Panc1 (cell line): ENCODE results near the gene SRF. TPM values are rescaled to one million over a fixed set of nuclear protein-coding genes. Genes with fewer than 3 reads are reported as not detected.

Experiments
- ATAC-seq: fragments of 200-7000 bp; cut with Tn5 transposase; 2 replicates; pipeline ENCODE4 v1.9.1; 2020; ENCODE audit warnings: mild to moderate bottlenecking, moderate library complexity
- Bru-seq: library from RNA; stranded (reverse); fragments of 400-500 nt; gene quantifications from one replicate; lab custom pipeline; 2021; lab: Mats Ljungman, UMichigan
- BruChase-seq, 2 experiments: library from RNA; stranded (reverse); fragments of 400-500 nt; gene quantifications; one replicate each; lab custom pipeline; 2021; lab: Mats Ljungman, UMichigan
- BruUV-seq: library from RNA; stranded (reverse); fragments of 400-500 nt; replicated peaks from 2 replicates; lab custom pipeline; 2021; lab: Mats Ljungman, UMichigan
- CTCF ChIA-PET: fragments of 300-600 bp; sonication (Branson Sonifier 250); formaldehyde crosslinking; loops from one replicate; lab custom pipeline; 2022; ENCODE audit warnings: antibody characterized with exemption; lab: Charles Lee
- POLR2A ChIA-PET: fragments of 300-600 bp; sonication (Branson Sonifier 250); formaldehyde crosslinking; loops from one replicate; lab custom pipeline; 2022; ENCODE audit warnings: antibody characterized with exemption; lab: Charles Lee
- DNase-seq: peaks from one replicate; pipeline ENCODE4 v3.0.0-alpha.2; 2010; ENCODE audit warnings: low read depth, low spot score
- H3K27ac ChIP-seq: 2 replicates; pipeline ENCODE4 v1.5.1; 2011; ENCODE audit warnings: mild to moderate bottlenecking, low read length, inconsistent platforms
- H3K27me3 ChIP-seq: fragments of 200-500 bp; sonication (Bioruptor generic); 2 replicates; pipeline ENCODE4 v1.6.0; 2014; ENCODE audit warnings: low read length, inconsistent platforms; ENCODE audit not compliant: control insufficient read depth, insufficient read depth
- H3K36me3 ChIP-seq: fragments of 200-500 bp; sonication (Bioruptor generic); 2 replicates; pipeline ENCODE4 v1.5.1; 2014; ENCODE audit warnings: inconsistent platforms, mild to moderate bottlenecking, low read length, moderate library complexity; ENCODE audit not compliant: control insufficient read depth, insufficient read depth
- H3K4me1 ChIP-seq: 2 replicates; pipeline ENCODE4 v1.5.1; 2011; ENCODE audit warnings: inconsistent platforms, mild to moderate bottlenecking, low read length, moderate library complexity; ENCODE audit not compliant: control insufficient read depth, insufficient read depth
- H3K4me3 ChIP-seq, 2 experiments: 2 replicates each; pipeline ENCODE4 v1.5.1; 2011 to 2012; ENCODE audit warnings: low read depth in 2 of 2, low read length in 2 of 2, mild to moderate bottlenecking in 2 of 2, inconsistent platforms in 1 of 2, moderate library complexity in 1 of 2
- H3K9me3 ChIP-seq: fragments of 200-500 bp; sonication (Bioruptor generic); 2 replicates; pipeline ENCODE4 v1.5.1; 2014; ENCODE audit warnings: low read depth, mild to moderate bottlenecking, inconsistent platforms, low read length, moderate library complexity; ENCODE audit not compliant: control insufficient read depth, insufficient read depth
- CTCF ChIP-seq: fragments of 450-650 bp; IDR thresholded peaks from 2 replicates; pipeline ENCODE4 v1.5.1; 2017; ENCODE audit warnings: mild to moderate bottlenecking
- POLR2AphosphoS5 ChIP-seq: IDR thresholded peaks from 2 replicates; pipeline ENCODE4 v1.6.1; 2012; ENCODE audit warnings: mild to moderate bottlenecking, low read depth, low read length, moderate library complexity
- REST ChIP-seq, 2 experiments: IDR thresholded peaks; 2 replicates each; pipeline ENCODE4 v1.6.1; 2011 to 2012; ENCODE audit warnings: low read depth in 2 of 2, control low read depth in 1 of 2, low read length in 1 of 2, mild to moderate bottlenecking in 1 of 2, moderate library complexity in 1 of 2; ENCODE audit not compliant: insufficient read depth in 1 of 2
- SIN3A ChIP-seq: IDR thresholded peaks from 2 replicates; pipeline ENCODE4 v1.6.1; 2012; ENCODE audit warnings: low read depth, mild to moderate bottlenecking, low read length, moderate library complexity, borderline replicate concordance; ENCODE audit not compliant: insufficient read depth
- TCF7L2 ChIP-seq: IDR thresholded peaks from 2 replicates; pipeline ENCODE4 v1.6.1; 2011; ENCODE audit warnings: mild to moderate bottlenecking, low read depth, low read length, inconsistent platforms
- in situ Hi-C: cut with HindIII; loops from 2 replicates; pipeline ENCODE4 v1.10.0; 2016; ENCODE audit warnings: low sequenced_read_pairs, low pct_unique_long_range_greater_than_20kb
- intact Hi-C: fragments of 100-400 bp; cut with micrococcal nuclease; formaldehyde crosslinking; loops from one replicate; pipeline ENCODE4 v1.10.0; 2022; ENCODE audit not compliant: unreplicated experiment
- long read RNA-seq: library from polyadenylated mRNA; unstranded; transcript quantifications from one replicate; pipeline ENCODE4 v2.0.0, GENCODE V29; 2021; ENCODE audit not compliant: unreplicated experiment
- polyA plus RNA-seq: library from polyadenylated mRNA; unstranded; fragments of >200 nt; gene quantifications from one replicate; pipeline ENCODE4 v1.2.1, GENCODE V29; 2012; ENCODE audit warnings: missing spikeins; ENCODE audit not compliant: insufficient read length
- total RNA-seq: library from RNA; stranded (reverse); gene quantifications from one replicate; pipeline ENCODE4 v1.2.1, GENCODE V29; 2021; ENCODE audit not compliant: unreplicated experiment

Gene SRF
- total RNA-seq (48.9 TPM), Bru-seq, nascent RNA (percentile 77 among the genes with signal in this experiment), BruChase-seq, experiment 1, labeled RNA remaining after a 2-hour chase (percentile 93 among the genes with signal in this experiment), BruChase-seq, experiment 2, labeled RNA remaining after a 6-hour chase (percentile 96 among the genes with signal in this experiment)
- 60.8 TPM for polyA plus RNA-seq
- long read RNA-seq, full-length matches to known transcripts, result 24 of 63 reads
- long read RNA-seq, partial matches to known transcripts, result 37 of 63 reads
- long read RNA-seq, other reads (novel, unspliced or antisense), result 2 of 63 reads

- ATAC-seq, result peak; percentile 84
- intact Hi-C loops (no loop called here), in situ Hi-C loops (no loop called here)
- H3K27me3 ChIP-seq, result no peaks in the 10 kb centered on the region
- peaks cover 19% of the 10 kb centered on the region for H3K4me1 ChIP-seq
- H3K4me3 ChIP-seq, result peak within 1 kb of the TSS; percentile 82 to 90
- no TSS peak for BruUV-seq
- H3K27ac ChIP-seq, result peak within 1 kb of the TSS; percentile 82
- ChIA-PET POLR2A (interaction anchor here (0.7 kb wide), 3 partner anchors 82 to 618 kb away, joined by 3 to 4 read pairs (median 3); no protein-coding TSS in a partner anchor), CTCF (no interaction called here)
- peak; percentile 92 for TF ChIP-seq CTCF
- peak; percentile 53; the same call in 1 of the 2 replicates for TF ChIP-seq POLR2AphosphoS5
- peak; percentile 68 for TF ChIP-seq SIN3A
- no peak for TF ChIP-seq REST (IDR thresholded peaks at IDR 0.05; ENCODE audit: insufficient read depth in 1 of 2, low read depth in 2 of 2, low read length in 1 of 2)
- no peak for TF ChIP-seq TCF7L2
- peak; percentile 94 for DNase-seq
- H3K36me3 ChIP-seq, result peaks cover 6% of the 10 kb centered on the region; the same call in 1 of the 2 replicates
- H3K9me3 ChIP-seq, result no peaks in the 10 kb centered on the region
Observed at GRCh38 chr6:43170931-43171706, at the start of gene SRF. Gene SRF (plus strand): TSS chr6:43171269. CDS start chr6:43171657, 388 bp downstream.

- no peaks in the 10 kb centered on the region for H3K9me3 ChIP-seq
- H3K27ac ChIP-seq, result peak overlapping the region; percentile 83
- DNase-seq (no peak), ATAC-seq (no peak)
- H3K27me3 ChIP-seq, result no peaks in the 10 kb centered on the region
- in situ Hi-C loops (no loop called here), intact Hi-C loops (no loop called here)
- POLR2A ChIA-PET, result no interaction called here
- TF ChIP-seq SIN3A, result no peak
- TF ChIP-seq TCF7L2, result no peak
- TF ChIP-seq POLR2AphosphoS5, result no peak
- TF ChIP-seq CTCF, result no peak
- TF ChIP-seq REST (IDR thresholded peaks at IDR 0.05; ENCODE audit: insufficient read depth in 1 of 2, low read depth in 2 of 2, low read length in 1 of 2), result no peak
- H3K36me3 ChIP-seq, result no peaks in the 10 kb centered on the region
- peaks cover 53% of the 10 kb centered on the region for H3K4me1 ChIP-seq
- CTCF ChIA-PET, result no interaction called here
- BruUV-seq, result no TSS peak
- H3K4me3 ChIP-seq, result no peak overlapping the region
Observed at GRCh38 chr6:43122146-43122545, 48.9 kb upstream of the SRF start.
